Hypothalamus (tissue), 51 donors: ENCODE results near the gene GSG1L.
A peak's percentile ranks its signal among the peaks of the same experiment; 100 is the strongest.

Source experiments
- DNase-seq, 51 donors: peaks; one replicate each; lab custom pipeline; 2025; lab: John Stamatoyannopoulos, UW

GSG1L gene

GRCh38 chr16:28092721-28093384 lies 29.3 kb upstream of the GSG1L start:
- DNase-seq = no peak

GRCh38 chr16:28091656-28092055 lies 28.1 kb upstream of the GSG1L start:
- DNase-seq = peak in 1 of 51 donors; percentile 17

GRCh38 chr16:28090646-28091377 lies 27.3 kb upstream of the GSG1L start:
- no peak for DNase-seq

- DNase-seq = peak in 1 of 51 donors; percentile 22
These were observed 26.5 kb upstream of the GSG1L start for GRCh38 chr16:28089992-28090365.

GRCh38 chr16:28089205-28089991 lies 25.9 kb upstream of the GSG1L start:
- no peak for DNase-seq

GRCh38 chr16:28087675-28088300 lies 24.3 kb upstream of the GSG1L start:
- no peak for DNase-seq

- no peak for DNase-seq
These were observed 23.7 kb upstream of the GSG1L start for GRCh38 chr16:28087140-28087660.

GRCh38 chr16:28086186-28087139 lies 22.9 kb upstream of the GSG1L start:
- no peak for DNase-seq

GRCh38 chr16:28085389-28086171 lies 22.1 kb upstream of the GSG1L start:
- DNase-seq = no peak

- no peak for DNase-seq
These were observed 20.7 kb upstream of the GSG1L start for GRCh38 chr16:28084209-28084608.

GRCh38 chr16:28082624-28083023 lies 19.1 kb upstream of the GSG1L start:
- no peak for DNase-seq

GRCh38 chr16:28081391-28081968 lies 18.0 kb upstream of the GSG1L start:
- DNase-seq = no peak

- DNase-seq = no peak
These were observed 14.7 kb upstream of the GSG1L start for GRCh38 chr16:28078261-28078660.

GRCh38 chr16:28073836-28074235 lies 10.3 kb upstream of the GSG1L start:
- DNase-seq = no peak

GRCh38 chr16:28072087-28072486 lies 8.6 kb upstream of the GSG1L start:
- no peak for DNase-seq

- no peak for DNase-seq
These were observed 6.7 kb upstream of the GSG1L start for GRCh38 chr16:28069971-28070794.

GRCh38 chr16:28068976-28069375 lies 5.5 kb upstream of the GSG1L start:
- no peak for DNase-seq
